Measurements from ENCODE around the gene NDUFAF8.
"Not testable (repeated sequence)": the region's sequence is repeated elsewhere in the genome, so short reads cannot be mapped to it uniquely, and the experiment has no call there.

Gene NDUFAF8

GRCh38 chr17:81227630-81228029 is 11.5 kb upstream of the NDUFAF8 start:
- not testable (repeated sequence) for DNase-seq

- no peak for DNase-seq
Observed at GRCh38 chr17:81228420-81228819, 10.7 kb upstream of the NDUFAF8 start.

GRCh38 chr17:81228834-81229665 is 10.1 kb upstream of the NDUFAF8 start:
- DNase-seq, result no peak

GRCh38 chr17:81229666-81229920 is 9.5 kb upstream of the NDUFAF8 start:
- no peak for DNase-seq

GRCh38 chr17:81230043-81230820 is 8.9 kb upstream of the NDUFAF8 start:
- DNase-seq, result no peak

DNA sequence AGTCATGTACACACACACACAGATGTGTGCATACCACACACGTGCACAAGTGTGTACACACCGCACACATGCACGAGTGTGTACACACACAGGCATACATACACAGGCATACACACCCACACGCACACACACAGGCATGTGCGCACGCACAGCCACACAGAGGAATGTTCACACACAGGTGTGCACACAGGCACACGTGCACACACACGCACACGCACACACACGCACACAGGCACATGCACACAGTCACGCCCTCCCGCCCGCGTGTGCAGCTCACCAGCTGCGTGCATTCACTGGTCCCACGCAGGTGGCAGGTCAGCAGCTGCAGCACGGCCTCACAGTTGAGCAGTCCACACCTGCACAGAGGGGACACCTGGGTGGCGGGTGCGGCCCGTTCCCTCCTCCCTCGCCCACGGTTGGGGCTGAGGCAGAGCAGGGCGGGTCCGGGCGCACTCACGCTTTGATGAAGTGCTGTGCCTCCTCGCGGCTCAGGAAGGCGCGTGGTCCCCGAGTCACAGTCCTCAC is 7.9 kb upstream of the NDUFAF8 start:
- no peak for DNase-seq

DNA sequence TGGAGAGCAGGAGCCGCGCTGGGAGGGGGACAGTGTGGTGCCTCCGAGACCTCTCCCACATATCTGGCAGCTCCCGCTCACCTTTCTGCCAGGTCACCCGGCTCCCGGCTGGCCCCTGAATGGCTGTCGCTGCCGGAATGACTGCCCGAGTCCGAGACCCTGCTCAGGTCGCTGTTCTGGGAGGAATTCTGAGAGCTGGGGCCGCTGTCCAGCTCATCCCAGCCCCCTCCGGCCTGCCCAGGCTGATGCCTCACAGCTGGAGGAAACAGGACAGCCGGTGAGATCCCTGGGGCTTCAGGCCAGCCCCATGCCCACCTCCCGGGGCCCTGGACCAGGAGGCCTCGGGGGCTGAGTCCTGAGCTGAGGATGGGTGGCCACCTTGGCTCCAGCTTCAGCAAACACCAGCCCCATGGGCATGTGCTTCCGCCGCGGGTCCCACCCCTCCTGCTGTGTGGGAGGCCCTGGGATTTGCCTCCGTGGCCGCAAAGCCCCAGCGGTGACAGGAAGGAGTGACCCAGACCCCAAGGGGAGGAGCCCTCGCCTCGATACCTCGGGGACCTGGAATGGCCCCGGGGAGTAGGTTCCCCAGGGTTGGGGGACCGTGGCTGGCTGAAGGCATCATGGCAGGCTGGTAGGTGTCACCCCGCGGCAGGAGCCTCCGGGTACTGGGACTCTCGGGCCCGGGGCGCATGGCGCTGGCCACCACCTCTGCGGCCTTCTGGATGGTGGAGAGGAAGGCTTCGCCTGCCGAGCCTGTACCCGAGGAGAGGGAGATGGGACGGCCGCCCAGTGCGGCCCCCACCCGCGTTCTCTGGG is 7.1 kb upstream of the NDUFAF8 start:
- no peak for DNase-seq

- no peak for DNase-seq
Observed at GRCh38 chr17:81232616-81233241, 6.4 kb upstream of the NDUFAF8 start.

GRCh38 chr17:81233316-81233715 is 5.8 kb upstream of the NDUFAF8 start:
- no peak for DNase-seq

DNA sequence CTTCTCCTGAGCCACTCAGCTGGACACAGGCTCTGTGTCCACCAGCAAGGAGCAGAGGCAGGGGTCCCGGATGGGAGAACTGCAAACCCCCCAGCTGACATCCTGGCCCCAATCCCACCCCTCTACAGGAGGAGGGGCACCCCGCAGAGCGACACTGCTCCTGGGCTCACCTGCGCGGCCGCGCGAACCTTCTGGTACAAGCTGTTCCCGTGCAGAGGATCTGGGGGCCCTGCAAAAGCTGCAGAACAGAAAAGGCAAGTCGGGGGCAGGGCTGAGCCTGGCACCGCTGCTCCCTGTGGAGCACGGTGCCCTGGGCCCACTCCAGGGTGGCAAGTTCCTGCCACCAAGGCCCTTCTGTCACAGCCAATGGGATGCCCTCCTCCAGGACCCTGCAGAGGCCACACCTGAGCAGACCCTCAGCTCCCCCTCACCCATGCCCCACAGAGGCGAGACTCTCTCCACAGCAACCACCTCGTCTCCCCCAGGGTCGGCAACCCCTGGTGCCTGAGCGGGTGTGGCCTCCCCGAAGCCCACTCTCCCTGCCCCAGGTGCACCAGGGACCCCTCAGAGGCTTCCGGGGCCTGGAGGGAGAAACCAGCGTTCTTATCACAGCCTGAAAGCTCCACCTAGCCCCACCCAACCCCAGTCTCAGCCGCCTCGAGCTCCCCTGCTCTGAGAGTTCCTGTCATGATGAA is 5.2 kb upstream of the NDUFAF8 start:
- no peak for DNase-seq

DNA sequence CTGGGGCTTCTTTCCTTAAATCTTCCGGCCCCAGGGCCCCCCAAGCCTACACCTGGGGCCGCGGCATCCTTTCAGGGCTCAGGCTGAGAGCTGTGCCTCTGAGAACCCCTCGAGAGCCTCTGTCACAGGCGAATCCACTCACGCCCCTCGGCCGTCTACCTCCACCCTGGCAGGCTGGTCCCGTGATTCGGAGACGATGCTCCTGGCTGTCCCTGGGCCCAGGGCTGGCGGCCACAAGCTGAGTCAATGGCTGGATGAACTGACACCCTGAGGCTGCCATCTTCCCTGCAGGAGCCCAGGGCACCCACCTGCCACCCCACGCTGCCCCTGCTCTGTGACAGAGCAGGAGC is 4.6 kb upstream of the NDUFAF8 start:
- DNase-seq, result no peak

DNA sequence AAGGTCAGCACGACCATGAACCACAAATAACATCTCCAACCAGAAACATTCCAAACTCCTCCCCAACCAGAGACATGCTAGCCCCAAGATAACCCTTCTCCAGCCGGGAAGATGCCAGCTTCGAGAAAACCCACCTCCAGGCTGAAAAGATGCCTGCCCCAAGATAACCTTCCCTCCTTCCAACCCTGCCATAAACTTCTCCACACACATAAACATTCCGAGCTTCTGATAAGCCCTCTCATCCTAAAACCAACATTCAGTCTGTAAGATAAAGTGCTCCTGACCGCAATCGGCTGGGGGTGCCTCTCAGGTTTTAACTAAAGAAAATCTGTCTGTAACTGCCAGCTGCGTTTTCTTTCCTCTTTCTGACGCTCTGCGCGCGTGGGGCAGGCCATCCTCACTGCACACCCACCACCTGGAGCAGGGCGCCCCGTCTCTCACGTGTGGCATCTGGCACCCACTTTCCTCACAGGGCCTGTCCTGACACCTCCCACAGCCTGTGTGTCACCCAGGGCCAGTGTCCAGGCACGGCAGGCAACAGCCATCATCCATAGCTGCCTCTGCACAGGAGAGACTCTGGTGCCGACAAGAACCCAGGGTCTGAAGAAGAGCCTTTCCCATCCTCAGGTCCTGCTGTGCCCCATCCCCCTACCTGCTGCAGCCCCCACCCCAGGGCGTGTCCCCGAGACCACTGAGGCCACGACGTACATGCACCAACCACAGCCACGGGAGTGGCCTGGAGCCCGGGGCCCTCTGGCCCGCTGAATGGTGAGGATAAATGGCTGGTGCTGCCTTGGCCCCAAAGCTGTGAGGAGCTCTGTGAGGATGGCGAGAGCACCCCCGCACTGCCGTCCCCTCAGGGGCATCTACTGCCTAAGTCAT is 3.9 kb upstream of the NDUFAF8 start:
- no peak for DNase-seq

GRCh38 chr17:81235822-81236740 is 3.0 kb upstream of the NDUFAF8 start:
- DNase-seq, result no peak

DNA sequence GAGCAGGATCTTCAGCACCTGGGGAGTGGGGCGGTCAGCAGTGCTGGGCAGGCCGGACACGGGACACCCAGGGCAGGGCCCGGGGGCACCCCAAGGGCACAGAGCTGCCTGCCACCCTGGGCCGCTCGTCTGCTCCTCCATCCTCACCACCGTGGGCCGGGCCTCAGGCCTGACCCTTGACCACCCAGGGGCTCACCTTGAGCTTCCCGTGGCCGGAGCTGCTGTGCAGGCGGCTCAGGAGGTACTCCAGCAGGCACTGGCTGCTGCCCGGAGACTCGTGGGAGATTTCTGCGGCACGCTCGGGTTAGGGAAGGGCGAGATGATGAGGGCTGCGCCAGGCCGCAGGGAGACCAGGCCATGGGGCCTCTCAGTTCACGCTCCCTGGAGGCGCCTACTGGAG is 2.3 kb upstream of the NDUFAF8 start:
- no peak for DNase-seq

GRCh38 chr17:81237591-81238489 is 1.3 kb upstream of the NDUFAF8 start:
- DNase-seq, result no peak

DNA sequence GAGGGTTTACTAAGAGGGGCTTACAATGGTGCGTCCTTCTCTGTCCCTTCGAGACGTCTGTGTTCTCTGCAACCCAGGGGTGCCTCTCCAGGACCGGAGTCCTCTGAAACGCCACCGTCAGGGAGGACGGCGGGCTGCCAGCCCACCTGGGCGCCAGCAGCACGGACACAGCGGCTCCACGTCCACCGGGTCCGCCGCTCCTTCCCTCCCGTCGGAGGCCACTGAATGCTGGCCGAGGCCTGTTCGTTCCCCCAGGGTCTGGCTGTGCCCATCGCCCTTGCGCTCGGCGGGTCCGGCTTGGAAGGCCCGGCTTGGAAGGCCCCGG is 666 bp upstream of the NDUFAF8 start:
- DNase-seq, result no peak

GRCh38 chr17:81239714-81240555 is 817 bp downstream of the NDUFAF8 start:
- no peak for DNase-seq

GRCh38 chr17:81240761-81241160 is 1.6 kb downstream of the NDUFAF8 start:
- DNase-seq, result no peak

Measured in NCI-H2171 (cell line).